Measurements from ENCODE around the gene LRBA.

LRBA gene

DNA sequence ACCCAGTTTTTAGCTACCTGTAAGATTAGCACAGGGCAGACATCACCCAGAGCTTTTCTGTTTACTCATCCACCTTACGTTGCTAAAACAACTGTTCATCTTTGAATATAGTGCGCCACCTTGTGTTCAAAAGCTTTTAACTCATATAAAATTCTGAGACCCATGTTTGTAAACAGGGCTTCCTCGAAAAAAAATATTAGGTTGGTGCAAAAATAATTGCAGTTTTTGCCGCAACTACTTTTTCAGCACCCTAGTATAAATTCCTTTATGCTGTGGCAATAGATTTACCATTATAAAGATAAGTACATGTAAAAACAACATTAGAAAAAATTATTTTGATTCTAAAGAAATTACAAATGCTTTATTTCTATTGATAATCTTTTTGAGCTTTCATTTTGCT is 147.9 kb downstream of the LRBA start:
- H3K4me3 ChIP-seq (ENCODE audit: low read depth, low read length): no peak overlapping the region
- peak; percentile 50 for TF ChIP-seq CTCF (IDR thresholded peaks at IDR 0.05; ENCODE audit: insufficient read depth, low read depth, low read length, missing control alignments)
- peak; percentile 85 for DNase-seq (ENCODE audit: low read depth)

DNA sequence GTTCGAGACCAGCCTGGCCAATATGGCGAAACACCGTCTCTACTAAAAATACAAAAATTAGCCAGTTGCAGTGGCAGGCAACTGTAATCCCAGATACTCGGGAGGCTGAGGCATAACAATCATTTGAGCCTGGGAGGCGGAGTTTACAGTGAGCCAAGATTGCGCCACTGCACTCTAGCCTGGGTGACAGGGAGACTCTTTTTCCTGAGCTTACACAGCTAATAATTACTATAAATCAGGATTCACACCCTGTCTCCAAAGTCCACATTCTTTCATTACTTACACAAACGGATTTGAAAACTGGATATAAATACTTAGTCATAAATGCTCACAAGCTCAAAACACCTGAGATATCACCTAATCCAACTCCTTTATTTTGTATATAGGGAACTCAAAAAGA is 151.6 kb downstream of the LRBA start:
- TF ChIP-seq CTCF (IDR thresholded peaks at IDR 0.05; ENCODE audit: insufficient read depth, low read depth, low read length, missing control alignments): no peak
- H3K4me3 ChIP-seq (ENCODE audit: low read depth, low read length): no peak overlapping the region

DNA sequence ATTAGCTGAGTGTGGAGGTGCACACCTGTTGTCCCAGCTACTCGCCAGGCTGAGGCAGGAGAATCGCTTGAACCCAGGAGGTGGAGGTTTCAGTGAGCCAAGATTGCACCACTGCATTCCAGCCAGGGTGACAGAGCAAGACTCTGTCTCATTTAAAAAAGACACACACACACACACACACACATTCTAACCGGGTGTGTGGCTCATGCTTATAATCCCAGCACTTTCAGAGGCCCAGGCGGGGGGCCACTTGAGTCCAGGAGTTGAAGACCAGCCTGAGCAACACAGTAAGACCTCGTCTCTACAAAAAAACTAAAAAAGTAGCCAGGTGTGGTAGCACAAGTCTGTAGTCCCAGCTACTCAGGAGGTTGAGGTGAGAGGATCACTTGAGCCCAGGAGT is 152.3 kb downstream of the LRBA start:
- no peak overlapping the region for H3K4me3 ChIP-seq (ENCODE audit: low read depth, low read length)
- DNase-seq (ENCODE audit: low read depth): no peak
- no peak for TF ChIP-seq CTCF (IDR thresholded peaks at IDR 0.05; ENCODE audit: insufficient read depth, low read depth, low read length, missing control alignments)

More for the DNA sequence above, 151.6 kb downstream of the LRBA start:
- DNase-seq (ENCODE audit: low read depth): no peak

DNA sequence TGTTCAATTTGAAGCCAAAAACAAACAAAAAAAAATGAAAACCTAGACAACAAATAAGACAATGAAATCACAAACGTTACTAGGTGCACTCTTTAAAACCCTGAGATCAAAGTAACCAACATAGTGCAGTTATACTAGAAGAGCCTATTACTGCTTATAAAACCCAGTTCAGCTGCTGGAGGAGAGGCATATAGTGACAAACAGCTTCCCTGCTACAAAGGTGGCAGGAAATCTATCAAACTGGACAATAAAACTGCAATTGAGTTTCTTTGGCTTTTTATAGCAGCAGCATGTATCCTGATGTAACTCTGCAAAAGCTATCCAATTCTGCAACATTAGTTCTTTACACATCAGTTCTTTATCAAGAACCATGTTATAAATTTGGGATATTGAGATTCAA is 155.6 kb downstream of the LRBA start:
- TF ChIP-seq CTCF (IDR thresholded peaks at IDR 0.05; ENCODE audit: insufficient read depth, low read depth, low read length, missing control alignments): no peak
- DNase-seq (ENCODE audit: low read depth): no peak
- H3K4me3 ChIP-seq (ENCODE audit: low read depth, low read length): no peak overlapping the region

GRCh38 chr4:150855981-150856510 is 159.0 kb downstream of the LRBA start:
- no peak for TF ChIP-seq CTCF (IDR thresholded peaks at IDR 0.05; ENCODE audit: insufficient read depth, low read depth, low read length, missing control alignments)

DNA sequence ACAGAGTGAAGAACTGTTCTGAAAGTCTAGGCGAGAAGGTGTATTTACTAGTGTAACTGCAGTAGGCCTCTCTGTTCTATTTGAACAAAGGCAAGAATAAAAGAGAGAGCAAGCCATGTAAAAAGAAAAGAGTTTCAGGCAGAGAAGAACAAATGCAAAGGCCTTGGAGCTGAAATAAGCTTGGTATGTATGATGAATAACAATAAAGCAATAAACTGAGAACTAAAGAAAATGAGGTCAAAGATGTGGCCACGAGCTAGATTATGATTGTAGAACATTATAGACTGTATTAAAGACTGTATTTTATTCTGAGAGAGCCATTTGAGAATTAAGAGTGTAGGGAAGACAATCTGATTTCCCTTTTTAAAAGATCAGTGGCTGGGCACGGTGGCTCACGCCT is 160.5 kb downstream of the LRBA start:
- DNase-seq (ENCODE audit: low read depth): no peak
- no peak for TF ChIP-seq CTCF (IDR thresholded peaks at IDR 0.05; ENCODE audit: insufficient read depth, low read depth, low read length, missing control alignments)
- H3K4me3 ChIP-seq (ENCODE audit: low read depth, low read length): no peak overlapping the region

More at GRCh38 chr4:150855981-150856510, 159.0 kb downstream of the LRBA start:
- no peak overlapping the region for H3K4me3 ChIP-seq (ENCODE audit: low read depth, low read length)
- DNase-seq (ENCODE audit: low read depth): no peak

DNA sequence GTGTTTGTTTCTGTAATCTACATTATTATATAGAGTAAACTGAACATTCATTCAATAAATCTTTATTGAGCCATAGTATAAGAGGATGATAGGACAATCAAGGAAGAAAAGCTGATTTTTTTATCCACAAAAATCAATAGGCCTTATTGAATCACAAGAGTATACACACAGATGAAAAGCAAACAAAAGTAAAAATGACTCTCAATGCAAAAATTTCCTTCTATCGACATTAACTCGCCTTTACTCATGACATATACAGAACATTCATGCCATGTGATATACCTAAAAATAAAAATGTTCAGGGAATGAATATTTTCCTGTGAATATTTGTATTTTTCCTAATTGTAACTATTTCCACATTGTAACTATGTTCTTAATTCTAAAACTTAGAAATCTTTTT is 161.2 kb downstream of the LRBA start:
- no peak for DNase-seq (ENCODE audit: low read depth)
- TF ChIP-seq CTCF (IDR thresholded peaks at IDR 0.05; ENCODE audit: insufficient read depth, low read depth, low read length, missing control alignments): no peak
- H3K4me3 ChIP-seq (ENCODE audit: low read depth, low read length): no peak overlapping the region

Data from GM12865 (cell line).